ENCODE measurements around the gene PLA2G4E. TPM values are rescaled to one million over a fixed set of nuclear protein-coding genes. Genes with fewer than 3 reads are reported as not detected.
A peak's percentile ranks its signal among the peaks of the same experiment; 100 is the strongest.

Gene PLA2G4E
- total and polyA plus RNA-seq, 4 donors, result not detected

DNA sequence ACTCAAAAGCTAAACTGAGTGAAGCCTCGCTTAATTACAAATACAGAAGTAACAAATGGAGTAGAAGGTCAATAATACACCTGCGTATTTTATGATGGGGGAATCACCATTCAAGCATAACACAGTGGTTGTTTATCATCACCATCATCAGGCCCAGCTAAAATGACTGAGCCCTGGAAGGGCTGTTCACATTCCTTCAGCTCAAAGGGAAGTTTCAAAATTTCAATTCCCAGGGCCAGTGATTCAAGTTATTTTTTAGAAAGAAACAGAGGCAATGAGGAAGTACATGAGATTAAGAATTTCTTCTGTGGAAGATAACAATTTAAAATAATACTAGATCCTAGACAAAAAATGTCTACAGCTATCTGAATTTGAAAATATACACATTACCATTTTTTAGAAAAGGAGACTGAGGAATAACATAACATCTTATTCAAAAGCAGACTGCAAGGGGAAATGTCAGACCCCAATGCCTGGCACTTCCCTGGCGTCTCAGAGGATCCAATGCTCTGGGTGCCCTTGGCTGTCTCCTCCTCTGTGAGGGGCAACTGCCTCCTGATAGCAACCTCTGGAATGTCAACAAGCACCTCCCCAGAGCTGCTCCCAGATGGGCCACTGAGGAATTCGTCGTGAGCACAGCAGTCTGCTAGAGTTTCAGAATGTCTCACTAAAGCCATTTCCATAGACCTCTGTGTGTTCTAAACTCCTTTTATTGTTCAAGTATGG lies 71.3 kb downstream of the PLA2G4E start:
- no peaks in the 10 kb centered on the region for H3K9me3 ChIP-seq (ENCODE audit: control insufficient read depth, low read length)
- H3K4me1 ChIP-seq (ENCODE audit: control insufficient read depth in 1 of 2, insufficient read depth in 2 of 2, low read length in 2 of 2), result peaks cover 3% of the 10 kb centered on the region in 2 donors
- H3K36me3 ChIP-seq (ENCODE audit: control insufficient read depth in 1 of 2, insufficient read depth in 2 of 2, low read length in 1 of 2), result peaks cover 0 to 1% of the 10 kb centered on the region in 2 donors
- H3K27me3 ChIP-seq (ENCODE audit: control insufficient read depth in 1 of 2, insufficient read depth in 2 of 2, low read length in 1 of 2), result no peaks in the 10 kb centered on the region
- H3K27ac ChIP-seq (ENCODE audit: low read depth in 1 of 2, low read length in 2 of 2), result peak overlapping the region in 1 of 2 donors; percentile 42
- no peak overlapping the region for H3K4me3 ChIP-seq (ENCODE audit: low read length in 2 of 2)
- DNase-seq (no peak), ATAC-seq (ENCODE audit: low FRiP score) (no peak)
- WGBS, 2 donors, result 52 to 60% methylated on average over 5 of the region's 5 CpGs
- intact Hi-C loops (cut with DNase I), result no loop called here

GRCh38 chr15:41948490-41948889 lies 72.4 kb downstream of the PLA2G4E start:
- H3K36me3 ChIP-seq (ENCODE audit: control insufficient read depth in 1 of 2, insufficient read depth in 2 of 2, low read length in 1 of 2), result peaks cover 0 to 1% of the 10 kb centered on the region in 2 donors
- DNase-seq (no peak), ATAC-seq (ENCODE audit: low FRiP score) (peak; percentile 74)
- 2 to 12% methylated on average over 3 of the region's 3 CpGs for WGBS, 2 donors
- H3K27ac ChIP-seq (ENCODE audit: low read depth in 1 of 2, low read length in 2 of 2), result peak overlapping the region in 1 of 2 donors; percentile 47
- H3K9me3 ChIP-seq (ENCODE audit: control insufficient read depth, low read length), result no peaks in the 10 kb centered on the region
- intact Hi-C loops (cut with DNase I), result no loop called here
- no peaks in the 10 kb centered on the region for H3K27me3 ChIP-seq (ENCODE audit: control insufficient read depth in 1 of 2, insufficient read depth in 2 of 2, low read length in 1 of 2)
- no peak overlapping the region for H3K4me3 ChIP-seq (ENCODE audit: low read length in 2 of 2)
- peaks cover 3 to 6% of the 10 kb centered on the region in 2 donors for H3K4me1 ChIP-seq (ENCODE audit: control insufficient read depth in 1 of 2, insufficient read depth in 2 of 2, low read length in 2 of 2)

- Histone ChIP-seq H3K4me3 (ENCODE audit: low read length in 2 of 2) (no peak overlapping the region), H3K36me3 (ENCODE audit: control insufficient read depth in 1 of 2, insufficient read depth in 2 of 2, low read length in 1 of 2) (no peaks in the 10 kb centered on the region), H3K9me3 (ENCODE audit: control insufficient read depth, low read length) (no peaks in the 10 kb centered on the region), H3K27me3 (ENCODE audit: control insufficient read depth in 1 of 2, insufficient read depth in 2 of 2, low read length in 1 of 2) (no peaks in the 10 kb centered on the region), H3K4me1 (ENCODE audit: control insufficient read depth in 1 of 2, insufficient read depth in 2 of 2, low read length in 2 of 2) (peaks cover 3 to 6% of the 10 kb centered on the region in 2 donors), H3K27ac (ENCODE audit: low read depth in 1 of 2, low read length in 2 of 2) (peak overlapping the region in 1 of 2 donors; percentile 52)
- 52 to 53% methylated on average over 2 of the region's 2 CpGs for WGBS, 2 donors
- ATAC-seq (ENCODE audit: low FRiP score), result no peak
- no peak for DNase-seq
- intact Hi-C loops (cut with DNase I), result no loop called here
Measured at GRCh38 chr15:41946970-41947369, 73.9 kb downstream of the PLA2G4E start.

GRCh38 chr15:41945731-41946130 lies 75.1 kb downstream of the PLA2G4E start:
- Histone ChIP-seq H3K27ac (ENCODE audit: low read depth in 1 of 2, low read length in 2 of 2) (peak overlapping the region in 1 of 2 donors; percentile 80), H3K4me1 (ENCODE audit: control insufficient read depth in 1 of 2, insufficient read depth in 2 of 2, low read length in 2 of 2) (peaks cover 3 to 6% of the 10 kb centered on the region in 2 donors), H3K4me3 (ENCODE audit: low read length in 2 of 2) (no peak overlapping the region), H3K36me3 (ENCODE audit: control insufficient read depth in 1 of 2, insufficient read depth in 2 of 2, low read length in 1 of 2) (no peaks in the 10 kb centered on the region), H3K9me3 (ENCODE audit: control insufficient read depth, low read length) (no peaks in the 10 kb centered on the region), H3K27me3 (ENCODE audit: control insufficient read depth in 1 of 2, insufficient read depth in 2 of 2, low read length in 1 of 2) (no peaks in the 10 kb centered on the region)
- DNase-seq, result no peak
- intact Hi-C loops (cut with DNase I), result no loop called here
- 23 to 32% methylated on average over 11 of the region's 11 CpGs for WGBS, 2 donors
- ATAC-seq (ENCODE audit: low FRiP score), result no peak

DNA sequence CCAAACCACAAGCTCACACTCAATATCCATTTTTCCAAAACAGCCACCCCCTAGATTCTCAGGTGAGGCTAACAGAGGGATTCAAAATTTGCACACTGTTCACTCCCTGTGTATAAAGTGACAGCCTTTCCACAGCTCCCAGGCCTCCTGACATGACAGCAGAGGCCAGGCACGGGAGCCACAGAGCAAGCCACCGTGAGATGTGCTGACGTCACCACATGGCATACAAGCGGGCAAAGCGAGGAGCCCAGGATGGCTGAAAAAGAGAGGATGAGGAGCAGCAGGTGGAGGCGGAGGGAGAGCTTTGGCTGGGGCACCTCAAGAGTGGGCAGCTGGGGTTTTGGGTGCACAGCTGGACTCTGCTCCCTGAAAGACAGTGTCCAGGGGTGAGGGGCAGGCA lies 75.6 kb downstream of the PLA2G4E start:
- H3K9me3 ChIP-seq (ENCODE audit: control insufficient read depth, low read length), result no peaks in the 10 kb centered on the region
- DNase-seq, result no peak
- H3K4me1 ChIP-seq (ENCODE audit: control insufficient read depth in 1 of 2, insufficient read depth in 2 of 2, low read length in 2 of 2), result peaks cover 3 to 5% of the 10 kb centered on the region in 2 donors
- H3K4me3 ChIP-seq (ENCODE audit: low read length in 2 of 2), result no peak overlapping the region
- peak overlapping the region; percentile 44 to 80 for H3K27ac ChIP-seq (ENCODE audit: low read depth in 1 of 2, low read length in 2 of 2)
- H3K27me3 ChIP-seq (ENCODE audit: control insufficient read depth in 1 of 2, insufficient read depth in 2 of 2, low read length in 1 of 2), result no peaks in the 10 kb centered on the region
- H3K36me3 ChIP-seq (ENCODE audit: control insufficient read depth in 1 of 2, insufficient read depth in 2 of 2, low read length in 1 of 2), result no peaks in the 10 kb centered on the region
- intact Hi-C loops (cut with DNase I), result no loop called here
- ATAC-seq (ENCODE audit: low FRiP score), result no peak
- WGBS, 2 donors, result 24 to 45% methylated on average over 6 of the region's 6 CpGs

DNA sequence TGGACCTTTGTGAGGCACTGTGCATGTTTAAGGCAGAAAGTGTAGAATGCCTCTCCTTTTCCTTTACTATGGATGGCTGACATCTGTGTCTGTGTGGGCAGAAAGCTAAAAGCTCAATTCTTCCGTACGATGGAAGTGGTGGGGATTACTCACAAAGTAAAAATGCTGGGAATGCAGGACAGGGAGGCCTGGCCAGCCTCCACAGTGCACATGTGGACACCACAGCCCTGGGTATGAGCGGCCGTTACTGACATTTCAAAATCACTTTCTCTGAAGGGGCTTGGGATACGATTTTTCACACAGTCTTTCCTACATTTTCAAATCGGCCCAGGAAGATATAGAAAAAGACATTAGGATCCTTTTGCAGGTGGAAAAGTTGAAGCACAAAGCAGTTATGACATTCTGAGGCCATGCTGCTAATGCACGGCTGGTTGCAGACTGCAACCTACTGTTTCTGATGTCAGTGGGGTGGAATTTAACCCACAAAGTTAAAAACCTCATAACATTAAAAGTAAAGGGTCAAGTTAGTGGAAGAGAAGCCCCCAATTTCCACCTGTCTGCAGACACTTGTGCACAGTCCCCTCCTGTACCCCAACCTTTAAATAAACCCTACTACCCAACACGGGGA lies 76.4 kb downstream of the PLA2G4E start:
- Histone ChIP-seq H3K9me3 (ENCODE audit: control insufficient read depth, low read length) (no peaks in the 10 kb centered on the region), H3K36me3 (ENCODE audit: control insufficient read depth in 1 of 2, insufficient read depth in 2 of 2, low read length in 1 of 2) (no peaks in the 10 kb centered on the region), H3K4me1 (ENCODE audit: control insufficient read depth in 1 of 2, insufficient read depth in 2 of 2, low read length in 2 of 2) (peaks cover 3% of the 10 kb centered on the region in 2 donors), H3K4me3 (ENCODE audit: low read length in 2 of 2) (no peak overlapping the region), H3K27ac (ENCODE audit: low read depth in 1 of 2, low read length in 2 of 2) (peak overlapping the region; percentile 54 to 96), H3K27me3 (ENCODE audit: control insufficient read depth in 1 of 2, insufficient read depth in 2 of 2, low read length in 1 of 2) (no peaks in the 10 kb centered on the region)
- ATAC-seq (ENCODE audit: low FRiP score) (peak; percentile 68), DNase-seq (peak; percentile 76 to 87)
- intact Hi-C loops (cut with DNase I), result no loop called here
- WGBS, 2 donors, result 8 to 9% methylated on average over 8 of the region's 8 CpGs

DNA sequence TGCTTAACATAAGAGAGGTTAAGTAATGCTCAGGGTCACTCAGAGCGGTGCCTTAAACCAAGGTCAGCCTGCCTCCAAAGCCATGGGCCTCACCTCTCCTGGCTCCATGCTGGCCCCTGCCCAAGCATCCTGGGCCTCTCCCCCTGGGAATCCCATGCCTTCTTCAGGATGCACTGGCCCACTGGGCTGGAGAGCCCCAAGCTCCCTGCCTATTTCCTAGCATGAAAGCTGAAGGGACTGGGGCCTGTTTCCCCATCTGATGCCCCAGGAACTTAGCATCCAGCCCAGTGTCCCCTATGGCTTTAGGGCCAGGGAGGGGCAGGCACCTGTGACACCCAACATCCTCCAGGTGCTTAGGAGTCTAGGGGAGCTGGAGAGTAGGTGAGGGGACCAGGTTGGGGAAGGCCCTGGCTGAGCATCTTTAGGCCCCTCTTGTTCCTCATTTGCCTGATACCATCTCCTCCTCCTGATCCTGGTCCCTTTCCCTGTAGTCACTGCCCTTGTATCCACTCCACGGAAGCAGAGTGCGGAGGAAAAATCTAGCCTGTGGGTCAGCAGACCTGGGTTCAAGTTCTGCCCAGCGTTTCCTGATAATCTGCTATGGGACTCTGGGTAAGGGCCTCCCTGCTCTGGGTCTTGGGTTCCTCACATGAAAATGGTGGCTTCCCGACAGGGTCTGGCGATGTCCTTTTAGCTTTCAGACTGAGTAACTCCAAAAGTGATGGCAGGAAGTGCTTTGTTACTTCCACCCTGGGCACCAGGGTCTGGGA lies 77.1 kb downstream of the PLA2G4E start:
- Histone ChIP-seq H3K27me3 (ENCODE audit: control insufficient read depth in 1 of 2, insufficient read depth in 2 of 2, low read length in 1 of 2) (no peaks in the 10 kb centered on the region), H3K4me3 (ENCODE audit: low read length in 2 of 2) (no peak overlapping the region), H3K36me3 (ENCODE audit: control insufficient read depth in 1 of 2, insufficient read depth in 2 of 2, low read length in 1 of 2) (no peaks in the 10 kb centered on the region), H3K4me1 (ENCODE audit: control insufficient read depth in 1 of 2, insufficient read depth in 2 of 2, low read length in 2 of 2) (peaks cover 3% of the 10 kb centered on the region in 2 donors), H3K27ac (ENCODE audit: low read depth in 1 of 2, low read length in 2 of 2) (peak overlapping the region; percentile 54 to 96), H3K9me3 (ENCODE audit: control insufficient read depth, low read length) (no peaks in the 10 kb centered on the region)
- intact Hi-C loops (cut with DNase I), result no loop called here
- DNase-seq (no peak), ATAC-seq (ENCODE audit: low FRiP score) (no peak)
- WGBS, 2 donors, result 63 to 65% methylated on average over 6 of the region's 6 CpGs

- WGBS, 2 donors, result 78 to 79% methylated on average over 7 of the region's 7 CpGs
- Histone ChIP-seq H3K4me3 (ENCODE audit: low read length in 2 of 2) (no peak overlapping the region), H3K9me3 (ENCODE audit: control insufficient read depth, low read length) (no peaks in the 10 kb centered on the region), H3K27ac (ENCODE audit: low read depth in 1 of 2, low read length in 2 of 2) (no peak overlapping the region), H3K4me1 (ENCODE audit: control insufficient read depth in 1 of 2, insufficient read depth in 2 of 2, low read length in 2 of 2) (peaks cover 0 to 3% of the 10 kb centered on the region in 2 donors), H3K27me3 (ENCODE audit: control insufficient read depth in 1 of 2, insufficient read depth in 2 of 2, low read length in 1 of 2) (no peaks in the 10 kb centered on the region), H3K36me3 (ENCODE audit: control insufficient read depth in 1 of 2, insufficient read depth in 2 of 2, low read length in 1 of 2) (no peaks in the 10 kb centered on the region)
- ATAC-seq (ENCODE audit: low FRiP score) (no peak), DNase-seq (no peak)
- intact Hi-C loops (cut with DNase I), result no loop called here
Measured at GRCh38 chr15:41942886-41943285, 78.0 kb downstream of the PLA2G4E start.

Data from aorta (tissue), 5 donors.